ENCODE measurements around the gene SELENOP.

DNA sequence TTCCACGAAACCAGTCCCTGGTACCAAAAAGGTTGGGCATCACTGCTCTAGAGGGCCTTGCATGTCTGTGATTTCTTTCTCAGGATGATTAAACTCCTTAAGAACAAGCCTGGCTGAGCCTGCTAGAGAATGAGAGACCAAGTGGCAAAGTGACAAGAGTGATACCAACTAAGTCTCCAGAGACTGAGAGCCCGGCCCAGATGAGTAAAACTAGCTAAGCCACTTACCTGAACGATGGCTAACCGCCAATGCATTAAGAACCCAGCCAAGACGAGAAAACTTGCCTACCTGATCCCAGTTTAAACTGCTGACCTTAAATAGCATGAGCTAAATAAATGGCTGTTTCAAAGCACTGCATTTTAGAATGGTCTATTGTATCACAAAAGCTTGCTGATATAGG lies 60.6 kb downstream of the SELENOP start:
- TF ChIP-seq, protein P1, sequence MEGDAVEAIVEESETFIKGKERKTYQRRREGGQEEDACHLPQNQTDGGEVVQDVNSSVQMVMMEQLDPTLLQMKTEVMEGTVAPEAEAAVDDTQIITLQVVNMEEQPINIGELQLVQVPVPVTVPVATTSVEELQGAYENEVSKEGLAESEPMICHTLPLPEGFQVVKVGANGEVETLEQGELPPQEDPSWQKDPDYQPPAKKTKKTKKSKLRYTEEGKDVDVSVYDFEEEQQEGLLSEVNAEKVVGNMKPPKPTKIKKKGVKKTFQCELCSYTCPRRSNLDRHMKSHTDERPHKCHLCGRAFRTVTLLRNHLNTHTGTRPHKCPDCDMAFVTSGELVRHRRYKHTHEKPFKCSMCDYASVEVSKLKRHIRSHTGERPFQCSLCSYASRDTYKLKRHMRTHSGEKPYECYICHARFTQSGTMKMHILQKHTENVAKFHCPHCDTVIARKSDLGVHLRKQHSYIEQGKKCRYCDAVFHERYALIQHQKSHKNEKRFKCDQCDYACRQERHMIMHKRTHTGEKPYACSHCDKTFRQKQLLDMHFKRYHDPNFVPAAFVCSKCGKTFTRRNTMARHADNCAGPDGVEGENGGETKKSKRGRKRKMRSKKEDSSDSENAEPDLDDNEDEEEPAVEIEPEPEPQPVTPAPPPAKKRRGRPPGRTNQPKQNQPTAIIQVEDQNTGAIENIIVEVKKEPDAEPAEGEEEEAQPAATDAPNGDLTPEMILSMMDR (conservative IDR thresholded peaks at IDR 0.05 in 1 of 2, IDR thresholded peaks at IDR 0.05 in 1 of 2; ENCODE audit: extremely low read depth in 1 of 2, insufficient read depth in 1 of 2, low read depth in 1 of 2, low read length in 2 of 2), result no peak
- no peak for TF ChIP-seq EZH2 (IDR thresholded peaks at IDR 0.05; ENCODE audit: borderline replicate concordance, low read length)
